K562 (cell line): ENCODE data around the gene FAM171A2. TPM values are rescaled to one million over a fixed set of nuclear protein-coding genes. Genes with fewer than 3 reads are reported as not detected.

ENCODE experiments used
- ATAC-seq: fragments of 200-7000 bp; cut with Tn5 transposase; 3 replicates; pipeline ENCODE4 v1.9.1; 2020; ENCODE audit warnings: moderate library complexity
- BruUV-seq: library from RNA; stranded (reverse); fragments of 400-500 nt; replicated peaks from 2 replicates; lab custom pipeline; 2021; lab: Mats Ljungman, UMichigan
- CTCF ChIA-PET: fragments of 300-600 bp; formaldehyde crosslinking; extraction: SDS; loops from one replicate; lab custom pipeline; 2021; ENCODE audit warnings: low intra/inter-chr PET ratio; lab: Yijun Ruan, JAX
- POLR2A ChIA-PET: fragments of 300-600, 350-650 bp; sonication (Branson Sonifier 250); formaldehyde crosslinking; extraction: SDS; loops from one replicate; lab custom pipeline; 2021; ENCODE audit warnings: antibody characterized with exemption, inconsistent platforms; lab: Yijun Ruan, JAX
- DNase-seq, 4 experiments: peaks; one replicate each; pipeline versions ENCODE4 v3.0.0 to v3.0.0-alpha.2; 2011 to 2018; ENCODE audit warnings: low spot score in 3 of 4, mixed read lengths in 3 of 4; ENCODE audit errors: extremely low read depth in 1 of 4
- FAIRE-seq: peaks from 2 replicates; lab custom pipeline; 2011; peaks lifted over from hg19 to GRCh38; lab: Jason Lieb, UNC
- H2AFZ ChIP-seq: 2 replicates; pipeline ENCODE4 v1.6.0; 2011; ENCODE audit warnings: low read depth, low read length, control low read depth, inconsistent platforms
- H3K27ac ChIP-seq: fragments of 200-600 bp; 3 replicates; pipeline ENCODE4 v1.8.0; 2011; ENCODE audit warnings: low read depth, mild to moderate bottlenecking, control low read depth, inconsistent platforms, low read length, moderate library complexity, mixed read lengths; ENCODE audit errors: extremely low read depth
- H3K27me3 ChIP-seq, 2 experiments: fragments of 300-600 bp in 1 of 2; 2 replicates in 1 of 2; 3 replicates in 1 of 2; pipeline versions ENCODE4 v1.6.0 to v1.8.0; 2011; ENCODE audit warnings: inconsistent platforms in 2 of 2, low read length in 2 of 2, mild to moderate bottlenecking in 1 of 2, mixed read lengths in 1 of 2, moderate library complexity in 1 of 2; ENCODE audit not compliant: control insufficient read depth in 2 of 2, insufficient read depth in 2 of 2
- H3K36me3 ChIP-seq: fragments of 300-600 bp; 3 replicates; pipeline ENCODE4 v1.8.0; 2011; ENCODE audit warnings: mild to moderate bottlenecking, low read length, inconsistent platforms; ENCODE audit not compliant: control insufficient read depth, insufficient read depth
- H3K4me1 ChIP-seq, 2 experiments: fragments of 200-600 bp in 1 of 2; replicated peaks in 1 of 2; 2 replicates in 1 of 2; 3 replicates in 1 of 2; pipeline versions ENCODE4 v1.5.1 to v1.8.0; 2011; ENCODE audit warnings: inconsistent platforms in 2 of 2, low read length in 2 of 2, mild to moderate bottlenecking in 1 of 2, mixed read lengths in 1 of 2, moderate library complexity in 1 of 2; ENCODE audit not compliant: control insufficient read depth in 2 of 2, insufficient read depth in 2 of 2
- H3K4me2 ChIP-seq: 2 replicates; pipeline ENCODE4 v1.6.1; 2011; ENCODE audit warnings: low read length, control low read depth, inconsistent platforms, mixed read lengths; ENCODE audit not compliant: insufficient read depth
- H3K4me3 ChIP-seq: fragments of 200-600 bp; sonication (generic), shearing (Covaris generic); 2 replicates; pipeline ENCODE4 v1.5.1; 2016; ENCODE audit warnings: control low read depth, inconsistent platforms
- H3K79me2 ChIP-seq: fragments of 200-600 bp; 3 replicates; pipeline ENCODE4 v1.8.0; 2011; ENCODE audit warnings: low read length, inconsistent platforms; ENCODE audit not compliant: control insufficient read depth, insufficient read depth
- H3K9ac ChIP-seq, 2 experiments: 2 replicates each; pipeline versions ENCODE4 v1.6.0 to v1.6.1; 2011; ENCODE audit warnings: low read depth in 2 of 2, low read length in 2 of 2, control low read depth in 1 of 2, inconsistent platforms in 1 of 2, mild to moderate bottlenecking in 1 of 2, mixed read lengths in 1 of 2; ENCODE audit not compliant: insufficient read depth in 1 of 2
- H3K9me1 ChIP-seq: one replicate; pipeline ENCODE4 v1.6.0; 2011; ENCODE audit warnings: inconsistent platforms, mild to moderate bottlenecking, low read length, moderate library complexity; ENCODE audit not compliant: control insufficient read depth, insufficient read depth
- H3K9me3 ChIP-seq: replicated peaks from 2 replicates; pipeline ENCODE4 v1.5.1; 2011; ENCODE audit warnings: low read depth, low read length, inconsistent platforms; ENCODE audit not compliant: control insufficient read depth, insufficient read depth
- H4K20me1 ChIP-seq: replicated peaks from 2 replicates; pipeline ENCODE4 v1.6.1; 2011; ENCODE audit warnings: low read length, inconsistent platforms, mixed read lengths; ENCODE audit not compliant: control insufficient read depth, insufficient read depth
- CREB5 ChIP-seq: fragments of 250-450 bp; sonication (Bioruptor Pico); IDR thresholded peaks from 2 replicates; pipeline ENCODE4 v1.5.0; 2020; ENCODE audit warnings: mild to moderate bottlenecking
- MIER1 ChIP-seq: fragments of 450-650 bp; IDR thresholded peaks from 2 replicates; pipeline ENCODE4 v1.6.1; 2016; ENCODE audit warnings: antibody characterized with exemption, mild to moderate bottlenecking, low read depth
- MYNN ChIP-seq, 2 experiments: sonication (generic); formaldehyde crosslinking in 1 of 2; IDR thresholded peaks; 2 replicates each; pipeline versions ENCODE4 v1.5.0 to v1.6.1; 2016 to 2020; ENCODE audit warnings: antibody characterized with exemption in 1 of 2, missing genetic modification reagents in 1 of 2
- NCOA6 ChIP-seq: fragments of 450-650 bp; IDR thresholded peaks from 2 replicates; pipeline ENCODE4 v1.6.1; 2017; ENCODE audit warnings: mild to moderate bottlenecking
- RFX1 ChIP-seq: fragments of 450-650 bp; IDR thresholded peaks from 2 replicates; pipeline ENCODE4 v1.6.1; 2016; ENCODE audit warnings: mild to moderate bottlenecking, moderate library complexity
- RNF2 ChIP-seq: sonication (generic); IDR thresholded peaks from 2 replicates; pipeline ENCODE4 v1.6.1; 2016
- ZBTB2 ChIP-seq: fragments of 450-650 bp; IDR thresholded peaks from 2 replicates; pipeline ENCODE4 v1.6.1; 2016; ENCODE audit warnings: antibody characterized with exemption
- ZNF444 ChIP-seq: fragments of 250-450 bp; sonication (Bioruptor Pico); IDR thresholded peaks from 2 replicates; pipeline ENCODE4 v1.4.0; 2020; ENCODE audit warnings: mild to moderate bottlenecking, moderate library complexity
- ZNF551 ChIP-seq: fragments of 250-450 bp; sonication (Bioruptor Pico); IDR thresholded peaks from 2 replicates; pipeline ENCODE4 v1.5.0; 2021; ENCODE audit warnings: mild to moderate bottlenecking, moderate library complexity
- ZNF561 ChIP-seq: fragments of 450-650 bp; formaldehyde crosslinking; conservative IDR thresholded peaks from 2 replicates; pipeline ENCODE4 v1.4.0; 2020; ENCODE audit warnings: mild to moderate bottlenecking, moderate library complexity
- ZNF740 ChIP-seq, 3 experiments: fragments of 200-800 bp in 1 of 3; sonication (Bioruptor generic) in 1 of 3; sonication (generic) in 1 of 3; formaldehyde crosslinking in 1 of 3; IDR thresholded peaks; 2 replicates each; pipeline versions ENCODE4 v1.6.1 to v1.8.0; 2016 to 2022; ENCODE audit warnings: mild to moderate bottlenecking in 2 of 3, missing compliant biosample characterization in 2 of 3, missing genetic modification characterization in 2 of 3, missing genetic modification reagents in 1 of 3
- WGBS: fragments of 100-300 bp; shearing (Covaris generic); methylation state at CpG from one replicate; pipeline ENCODE4 v1.1.6; 2016; ENCODE audit warnings: low coverage, mixed read lengths; ENCODE audit not compliant: insufficient coverage; ENCODE audit errors: missing lambda C conversion rate; 5-methylcytosine and 5-hydroxymethylcytosine counted together
- in situ Hi-C: fragments of 300-500 bp; cut with MboI; formaldehyde crosslinking; loops from 4 replicates; pipeline ENCODE4 v1.15.0; 2018; ENCODE audit warnings: inconsistent platforms, mixed read lengths
- intact Hi-C: fragments of 100-400 bp; cut with micrococcal nuclease; formaldehyde crosslinking; loops from 2 replicates; pipeline ENCODE4 v1.14.2; 2022
- polyA plus RNA-seq, 8 experiments: library from polyadenylated mRNA; depleted of rRNA in 4 of 8; stranded (reverse) in 5 of 8; unstranded in 3 of 8; fragments of >200 nt; fragmentation: Nextera tagmentation in 2 of 8; fragmentation: Illumina TruSeq in 1 of 8; extraction: Ambion mirVana in 2 of 8; extraction: Trizol in 1 of 8; gene quantifications; 2 replicates each; pipeline versions ENCODE4 v1.2.1 to v1.2.3, GENCODE V29; 2011 to 2014; ENCODE audit warnings: inconsistent platforms in 1 of 8, missing spikeins in 1 of 8
- total RNA-seq, 7 experiments: library from RNA; depleted of rRNA in 6 of 7; stranded (reverse); fragments of >200 nt in 6 of 7; fragmentation: Illumina TruSeq in 2 of 7; extraction: Trizol in 2 of 7; gene quantifications; 2 replicates each; pipeline versions ENCODE4 v1.2.1 to v1.2.3, GENCODE V29; 2011 to 2021; ENCODE audit warnings: low replicate concordance in 1 of 7

The FAM171A2 gene
- total and polyA plus RNA-seq, 9 of the 15 experiments (the other 6 are each of a cell fraction or from before 2014, with no cell fraction given), result 0.10 to 10.2 (median 2.0) TPM; not detected in 1

GRCh38 chr17:44334727-44335126 is 28.9 kb downstream of the FAM171A2 start:
- intact Hi-C loops, result no loop called here
- Histone ChIP-seq H4K20me1 (no peaks in the 10 kb centered on the region), H2AFZ (no peak overlapping the region), H3K36me3 (no peaks in the 10 kb centered on the region), H3K4me3 (no peak overlapping the region), H3K27me3 (no peaks in the 10 kb centered on the region), H3K9me3 (no peaks in the 10 kb centered on the region), H3K27ac (no peak overlapping the region), H3K79me2 (no peaks in the 10 kb centered on the region), H3K9me1 (no peaks in the 10 kb centered on the region), H3K4me1 (peaks cover 2 to 3% of the 10 kb centered on the region in 2 experiments; a peak in 4 of 5 replicates)
- CTCF ChIA-PET, result interaction anchor here (0.7 kb wide), 1 partner anchor 118 kb away, joined by 3 read pairs; no protein-coding TSS in a partner anchor
- peak; percentile 57 for FAIRE-seq
- DNase-seq, result no peak
- no TSS peak for BruUV-seq
- TF ChIP-seq RNF2 (no peak), ZNF561 (CRISPR knock-in tag) (no peak), ZNF444 (CRISPR knock-in tag) (no peak), MYNN (IDR thresholded peaks at IDR 0.05) (no peak), MYNN (CRISPR knock-in tag; IDR thresholded peaks at IDR 0.05) (no peak)
- TF ChIP-seq, all 486 proteins: peak for 0
- no peak overlapping the region for H3K9ac ChIP-seq
- POLR2A ChIA-PET, result no interaction called here
- no peak for ATAC-seq
- in situ Hi-C loops, result loop anchor here (25.0 kb wide), 1 partner anchor 397 kb away; the partner anchor contains the start of gene PPY
- 0% methylated on average over 3 of the region's 3 CpGs for WGBS
- H3K4me2 ChIP-seq, result no peak overlapping the region

- DNase-seq (no peak), FAIRE-seq (no peak), ATAC-seq (no peak)
- Histone ChIP-seq H3K9ac (no peak overlapping the region; a peak in 1 of 4 replicates), H3K4me3 (no peak overlapping the region), H3K4me2 (no peak overlapping the region), H2AFZ (no peak overlapping the region), H3K4me1 (peaks cover 2 to 3% of the 10 kb centered on the region in 2 experiments; a peak in 4 of 5 replicates), H3K27me3 (no peaks in the 10 kb centered on the region), H3K9me1 (no peaks in the 10 kb centered on the region), H3K79me2 (no peaks in the 10 kb centered on the region), H3K27ac (no peak overlapping the region), H3K36me3 (no peaks in the 10 kb centered on the region), H3K9me3 (no peaks in the 10 kb centered on the region), H4K20me1 (no peaks in the 10 kb centered on the region)
- intact Hi-C loops, result no loop called here
- POLR2A ChIA-PET, result interaction anchor here (0.9 to 1.0 kb wide), 2 partner anchors 18 to 127 kb away, joined by 3 to 6 read pairs; no protein-coding TSS in a partner anchor
- BruUV-seq, result no TSS peak
- in situ Hi-C loops, result loop anchor here (25.0 kb wide), 1 partner anchor 397 kb away; the partner anchor contains the start of gene PPY
- WGBS, result 11% methylated on average over 2 of the region's 2 CpGs
- CTCF ChIA-PET, result interaction anchor here (0.7 kb wide), 1 partner anchor 117 kb away, joined by 3 read pairs; no protein-coding TSS in a partner anchor
- TF ChIP-seq RFX1 (no peak), ZNF740 (CRISPR knock-in tag; IDR thresholded peaks at IDR 0.05) (no peak), ZNF740 (tag; IDR thresholded peaks at IDR 0.05) (no peak), ZNF551 (CRISPR knock-in tag) (no peak), CREB5 (no peak), ZBTB2 (no peak), MIER1 (no peak), NCOA6 (no peak)
Observed at GRCh38 chr17:44334315-44334714, 29.3 kb downstream of the FAM171A2 start.
